HepG2 (cell line): ENCODE measurements around the gene MRPS11. TPM values are rescaled to one million over a fixed set of nuclear protein-coding genes. Genes with fewer than 3 reads are reported as not detected.

ENCODE experiments used
- ATAC-seq: fragments of 200-7000 bp; cut with Tn5 transposase; 3 replicates; pipeline ENCODE4 v1.9.1; 2020; ENCODE audit warnings: mild to moderate bottlenecking, moderate library complexity
- BruUV-seq: library from RNA; stranded (reverse); fragments of 400-500 nt; replicated peaks from 2 replicates; lab custom pipeline; 2021; lab: Mats Ljungman, UMichigan
- CTCF ChIA-PET: fragments of 300-600 bp; formaldehyde crosslinking; extraction: SDS; loops from one replicate; lab custom pipeline; 2021; ENCODE audit warnings: low total read pairs, inconsistent platforms, low intra/inter-chr PET ratio; lab: Yijun Ruan, JAX
- POLR2A ChIA-PET: fragments of 350-600 bp; sonication (Branson Sonifier 250); formaldehyde crosslinking; loops from one replicate; lab custom pipeline; 2020; ENCODE audit warnings: antibody characterized with exemption, inconsistent platforms; lab: Yijun Ruan, JAX
- DNase-seq: peaks from one replicate; pipeline ENCODE4 v3.0.0-alpha.2; 2015; ENCODE audit warnings: low spot score
- FAIRE-seq: peaks from 3 replicates; lab custom pipeline; 2011; peaks lifted over from hg19 to GRCh38; lab: Jason Lieb, UNC
- H2AFZ ChIP-seq: one replicate; pipeline ENCODE4 v1.6.1; 2011; ENCODE audit warnings: low read length, inconsistent platforms
- H3K27ac ChIP-seq: fragments of 300-600 bp; 3 replicates; pipeline ENCODE4 v1.8.0; 2011; ENCODE audit warnings: mixed run types, mild to moderate bottlenecking, mixed read lengths, low read length, inconsistent platforms; ENCODE audit not compliant: insufficient read depth; ENCODE audit errors: extremely low read length
- H3K27me3 ChIP-seq, 2 experiments: fragments of 200-600 bp in 1 of 2; 2 replicates in 1 of 2; 3 replicates in 1 of 2; pipeline versions ENCODE4 v1.6.0 to v1.8.0; 2011; ENCODE audit warnings: low read length in 2 of 2, mild to moderate bottlenecking in 2 of 2, moderate library complexity in 2 of 2, inconsistent platforms in 1 of 2; ENCODE audit not compliant: insufficient read depth in 2 of 2, control insufficient read depth in 1 of 2
- H3K36me3 ChIP-seq, 2 experiments: fragments of 200-600 bp in 1 of 2; replicated peaks in 1 of 2; 2 replicates in 1 of 2; 3 replicates in 1 of 2; pipeline versions ENCODE4 v1.5.1 to v1.8.0; 2011; ENCODE audit warnings: low read length in 2 of 2, inconsistent platforms in 1 of 2; ENCODE audit not compliant: insufficient read depth in 2 of 2, control insufficient read depth in 1 of 2
- H3K4me1 ChIP-seq: 2 replicates; pipeline ENCODE4 v1.5.1; 2012; ENCODE audit warnings: low read length, inconsistent platforms; ENCODE audit not compliant: insufficient read depth
- H3K4me2 ChIP-seq: 2 replicates; pipeline ENCODE4 v1.6.0; 2011; ENCODE audit warnings: low read depth, low read length, inconsistent platforms
- H3K4me3 ChIP-seq, 3 experiments: fragments of 200-600 bp in 1 of 3; sonication (generic), shearing (Covaris generic) in 1 of 3; replicated peaks in 1 of 3; 2 replicates each; pipeline ENCODE4 v1.5.1; 2011 to 2016; ENCODE audit warnings: low read length in 3 of 3, inconsistent platforms in 2 of 3, low read depth in 2 of 3, mild to moderate bottlenecking in 2 of 3, control low read depth in 1 of 3, mixed read lengths in 1 of 3; ENCODE audit not compliant: insufficient read depth in 1 of 3
- H3K79me2 ChIP-seq: one replicate; pipeline ENCODE4 v1.6.1; 2011; ENCODE audit warnings: low read length, inconsistent platforms; ENCODE audit not compliant: insufficient read depth
- H3K9ac ChIP-seq: 2 replicates; pipeline ENCODE4 v1.6.0; 2011; ENCODE audit warnings: mild to moderate bottlenecking, low read depth, low read length, inconsistent platforms; ENCODE audit not compliant: insufficient read depth
- H3K9me3 ChIP-seq: 2 replicates; pipeline ENCODE4 v1.5.1; 2012; ENCODE audit warnings: mild to moderate bottlenecking, low read length
- H4K20me1 ChIP-seq: 2 replicates; pipeline ENCODE4 v1.6.0; 2011; ENCODE audit warnings: inconsistent platforms, mild to moderate bottlenecking, low read length, moderate library complexity; ENCODE audit not compliant: insufficient read depth
- JDP2 ChIP-seq: sonication (generic); formaldehyde crosslinking; IDR thresholded peaks from 2 replicates; pipeline ENCODE4 v1.8.1; 2022; ENCODE audit warnings: missing genetic modification reagents, borderline replicate concordance
- MAFF ChIP-seq: IDR thresholded peaks from 2 replicates; pipeline ENCODE4 v1.6.1; 2011; ENCODE audit warnings: low read depth, low read length, improper control_type of control experiment
- PBX3 ChIP-seq: sonication (generic); formaldehyde crosslinking; IDR thresholded peaks from 2 replicates; pipeline ENCODE4 v1.8.1; 2023; ENCODE audit warnings: missing genetic modification reagents, inconsistent platforms, borderline replicate concordance
- ZBTB20 ChIP-seq: sonication (generic); formaldehyde crosslinking; IDR thresholded peaks from 2 replicates; pipeline ENCODE4 v1.8.1; 2023; ENCODE audit warnings: missing genetic modification reagents, low read depth, mild to moderate bottlenecking, borderline replicate concordance
- ZFP37 ChIP-seq: sonication (generic); formaldehyde crosslinking; IDR thresholded peaks from 2 replicates; pipeline ENCODE4 v1.4.0; 2020; ENCODE audit warnings: missing genetic modification reagents, borderline replicate concordance
- ZNF513 ChIP-seq: sonication (generic); formaldehyde crosslinking; conservative IDR thresholded peaks from 2 replicates; pipeline ENCODE4 v1.5.0; 2020; ENCODE audit warnings: missing genetic modification reagents
- ZNF569 ChIP-seq: sonication (generic); formaldehyde crosslinking; IDR thresholded peaks from 2 replicates; pipeline ENCODE4 v1.5.0; 2020; ENCODE audit warnings: mild to moderate bottlenecking, missing genetic modification reagents, moderate library complexity, borderline replicate concordance
- WGBS: methylation state at CpG from one replicate; pipeline ENCODE4 v1.1.6; 2017; ENCODE audit warnings: low lambda C conversion rate; 5-methylcytosine and 5-hydroxymethylcytosine counted together
- in situ Hi-C: cut with HindIII; loops from 2 replicates; pipeline ENCODE4 v1.10.0; 2017; ENCODE audit warnings: low pct_unique_long_range_greater_than_20kb; ENCODE audit not compliant: extremely low pct_ligation_motif_present
- intact Hi-C: fragments of 100-400 bp; cut with micrococcal nuclease; formaldehyde crosslinking; loops from one replicate; pipeline ENCODE4 v1.10.0; 2022; ENCODE audit not compliant: unreplicated experiment
- polyA plus RNA-seq, 8 experiments: library from polyadenylated mRNA; depleted of rRNA in 3 of 8; stranded (reverse) in 7 of 8; unstranded in 1 of 8; fragments of >200 nt; fragmentation: Illumina TruSeq in 4 of 8; extraction: Trizol in 4 of 8; gene quantifications; 2 replicates each; pipeline versions ENCODE4 v1.2.1 to v1.2.3, GENCODE V29; 2011 to 2016; ENCODE audit warnings: low read depth in 4 of 8, missing spikeins in 1 of 8, mixed read lengths in 1 of 8; ENCODE audit not compliant: insufficient read depth in 1 of 8
- total RNA-seq, 5 experiments: library from RNA; depleted of rRNA; stranded (reverse); fragments of >200 nt; fragmentation: Illumina TruSeq; extraction: Trizol; gene quantifications; 2 replicates each; pipeline ENCODE4 v1.2.3, GENCODE V29; 2016; ENCODE audit warnings: low read depth in 1 of 5

The MRPS11 gene
- total and polyA plus RNA-seq, 2 of the 13 experiments (the other 11 are each of a cell fraction or from before 2014, with no cell fraction given): 50.1 to 72.7 TPM

DNA sequence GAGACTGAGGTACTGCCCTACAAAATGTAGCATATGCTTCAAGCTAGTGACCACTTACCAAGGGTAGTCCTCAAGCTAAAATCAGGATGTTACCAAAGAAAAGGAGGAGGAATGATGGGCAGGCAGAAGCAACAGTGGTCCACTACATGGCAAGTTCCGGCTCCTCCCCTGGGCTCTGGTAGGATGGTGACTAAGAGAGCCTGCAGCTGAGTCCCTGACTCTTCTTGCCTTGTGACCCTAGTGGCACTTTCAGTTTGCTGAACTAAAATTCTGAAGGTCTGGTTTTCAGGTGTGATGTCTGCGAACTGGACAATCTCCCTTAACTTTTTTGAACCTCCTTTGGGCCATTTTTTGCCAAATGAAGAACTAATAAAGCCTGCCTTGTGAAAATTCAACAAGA lies 41.2 kb upstream of the MRPS11 start:
- Histone ChIP-seq H4K20me1 (no peaks in the 10 kb centered on the region), H3K9me3 (no peaks in the 10 kb centered on the region), H3K4me1 (no peaks in the 10 kb centered on the region), H3K9ac (no peak overlapping the region), H2AFZ (no peak overlapping the region), H3K36me3 (no peaks in the 10 kb centered on the region), H3K79me2 (no peaks in the 10 kb centered on the region), H3K4me2 (no peak overlapping the region), H3K27me3 (peaks cover 0 to 23% of the 10 kb centered on the region in 2 experiments; a peak in 3 of 5 replicates), H3K27ac (no peak overlapping the region), H3K4me3 (no peak overlapping the region)
- no TSS peak for BruUV-seq
- FAIRE-seq (no peak), DNase-seq (no peak), ATAC-seq (no peak)
- ChIA-PET CTCF (no interaction called here), POLR2A (no interaction called here)
- 11% methylated on average over 2 of the region's 2 CpGs for WGBS
- intact Hi-C loops (no loop called here), in situ Hi-C loops (no loop called here)
- TF ChIP-seq MAFF (no peak), ZNF513 (CRISPR knock-in tag) (no peak), ZBTB20 (CRISPR knock-in tag) (no peak), JDP2 (CRISPR knock-in tag) (no peak), ZNF569 (CRISPR knock-in tag) (no peak), PBX3 (CRISPR knock-in tag) (no peak), ZFP37 (CRISPR knock-in tag) (no peak)
